GM23248 (cell line): ENCODE results near the gene OLA1. TPM values are rescaled to one million over a fixed set of nuclear protein-coding genes. Genes with fewer than 3 reads are reported as not detected.

Experiments
- DNase-seq: peaks from one replicate; pipeline ENCODE4 v3.0.0-alpha.2; 2015
- H2AFZ ChIP-seq: fragments of 200-600 bp; sonication (generic); 2 replicates; pipeline ENCODE4 v1.6.1; 2016; ENCODE audit warnings: antibody characterized with exemption
- H3F3A ChIP-seq: fragments of 200-600 bp; sonication (generic); 2 replicates; pipeline ENCODE4 v1.6.1; 2016; ENCODE audit warnings: mild to moderate bottlenecking, antibody characterized with exemption, mixed run types; ENCODE audit not compliant: insufficient read depth
- H3K27ac ChIP-seq: fragments of 200-600 bp; sonication (generic); 2 replicates; pipeline ENCODE4 v1.5.1; 2016; ENCODE audit warnings: mild to moderate bottlenecking
- H3K27me3 ChIP-seq: fragments of 200-600 bp; sonication (generic); replicated peaks from 2 replicates; pipeline ENCODE4 v1.6.1; 2016; ENCODE audit warnings: mild to moderate bottlenecking; ENCODE audit not compliant: insufficient read depth
- H3K36me3 ChIP-seq: fragments of 200-600 bp; sonication (generic); 2 replicates; pipeline ENCODE4 v1.6.1; 2016; ENCODE audit warnings: low read depth, mild to moderate bottlenecking
- H3K4me1 ChIP-seq: fragments of 200-600 bp; sonication (generic); 2 replicates; pipeline ENCODE4 v1.6.1; 2016; ENCODE audit warnings: mild to moderate bottlenecking; ENCODE audit not compliant: insufficient read depth
- H3K4me2 ChIP-seq: fragments of 200-600 bp; sonication (generic); one replicate; pipeline ENCODE4 v1.6.1; 2016; ENCODE audit warnings: mild to moderate bottlenecking; ENCODE audit not compliant: unreplicated experiment
- H3K4me3 ChIP-seq: fragments of 200-600 bp; sonication (generic); 2 replicates; pipeline ENCODE4 v1.5.1; 2016; ENCODE audit warnings: mild to moderate bottlenecking
- H3K79me2 ChIP-seq: fragments of 200-600 bp; sonication (generic); 2 replicates; pipeline ENCODE4 v1.6.1; 2016; ENCODE audit warnings: mild to moderate bottlenecking; ENCODE audit not compliant: insufficient read depth
- H3K9ac ChIP-seq: fragments of 200-600 bp; sonication (generic); 2 replicates; pipeline ENCODE4 v1.6.1; 2016; ENCODE audit warnings: mild to moderate bottlenecking
- H3K9me2 ChIP-seq: fragments of 200-600 bp; sonication (generic); 2 replicates; pipeline ENCODE4 v1.6.1; 2016; ENCODE audit warnings: mixed run types, mild to moderate bottlenecking, moderate library complexity; ENCODE audit not compliant: insufficient read depth
- H3K9me3 ChIP-seq: fragments of 200-600 bp; sonication (generic); one replicate; pipeline ENCODE4 v1.6.1; 2017; ENCODE audit warnings: low read depth
- H4K20me1 ChIP-seq: fragments of 200-600 bp; sonication (generic); 2 replicates; pipeline ENCODE4 v1.6.0; 2016; ENCODE audit not compliant: insufficient read depth
- EZH2 ChIP-seq: fragments of 200-600 bp; sonication (generic); IDR thresholded peaks from 2 replicates; pipeline ENCODE4 v1.6.1; 2018; ENCODE audit warnings: antibody characterized with exemption, mild to moderate bottlenecking; ENCODE audit not compliant: insufficient read depth, poor library complexity, severe bottlenecking
- EZH2phosphoT487 ChIP-seq: fragments of 200-600 bp; sonication (generic); IDR thresholded peaks from 2 replicates; pipeline ENCODE4 v1.6.1; 2018; ENCODE audit warnings: antibody characterized with exemption, moderate library complexity, mild to moderate bottlenecking, low read depth; ENCODE audit not compliant: insufficient read depth
- WGBS, 2 experiments: methylation state at CpG; one replicate each; pipeline ENCODE4 v1.1.6; 2015 to 2017; ENCODE audit warnings: low lambda C conversion rate in 2 of 2, low coverage in 1 of 2; ENCODE audit errors: missing lambda C conversion rate in 2 of 2; 5-methylcytosine and 5-hydroxymethylcytosine counted together
- in situ Hi-C: fragments of 300-500 bp; cut with MboI; formaldehyde crosslinking; loops from 2 replicates; pipeline ENCODE4 v1.15.0; 2020
- polyA plus RNA-seq: library from polyadenylated mRNA; unstranded; fragments of >200 nt; fragmentation: Nextera tagmentation; extraction: Ambion mirVana; gene quantifications from 2 replicates; pipeline ENCODE4 v1.2.1, GENCODE V29; 2016
- total RNA-seq: library from RNA; depleted of rRNA; stranded (reverse); fragments of >200 nt; shearing (Covaris generic); gene quantifications from 2 replicates; pipeline ENCODE4 v1.2.3, GENCODE V29; 2014

OLA1 gene
- total and polyA plus RNA-seq, 2 experiments from 2014 or later: 64.3 to 114 TPM

GRCh38 chr2:174142290-174142689, 106.0 kb downstream of the OLA1 start:
- H3K79me2 ChIP-seq: peaks cover 46% of the 10 kb centered on the region
- no peaks in the 10 kb centered on the region for H3F3A ChIP-seq
- 96 to 97% methylated on average over 2 of the region's 2 CpGs for WGBS, 2 experiments
- in situ Hi-C loops: no loop called here
- no peak overlapping the region for H3K9ac ChIP-seq
- H4K20me1 ChIP-seq: no peaks in the 10 kb centered on the region
- no peak overlapping the region for H2AFZ ChIP-seq
- H3K4me3 ChIP-seq: no peak overlapping the region
- H3K27me3 ChIP-seq: no peaks in the 10 kb centered on the region
- no peak overlapping the region for H3K27ac ChIP-seq
- TF ChIP-seq EZH2phosphoT487 (no peak), EZH2 (no peak)
- no peak for DNase-seq
- no peaks in the 10 kb centered on the region for H3K9me2 ChIP-seq
- no peak overlapping the region for H3K4me2 ChIP-seq
- H3K9me3 ChIP-seq: no peaks in the 10 kb centered on the region
- H3K4me1 ChIP-seq: no peaks in the 10 kb centered on the region
- H3K36me3 ChIP-seq: no peaks in the 10 kb centered on the region

- Histone ChIP-seq H3K4me3 (no peak overlapping the region), H3K4me1 (no peaks in the 10 kb centered on the region), H2AFZ (no peak overlapping the region), H3K9me2 (no peaks in the 10 kb centered on the region), H3K4me2 (no peak overlapping the region), H3K36me3 (0 out of 2 replicates have a peak, but pooled peaks cover 3% of the 10 kb centered on the region), H4K20me1 (no peaks in the 10 kb centered on the region), H3K9me3 (no peaks in the 10 kb centered on the region), H3K27ac (no peak overlapping the region), H3K27me3 (no peaks in the 10 kb centered on the region), H3F3A (no peaks in the 10 kb centered on the region), H3K79me2 (peaks cover 11% of the 10 kb centered on the region), H3K9ac (no peak overlapping the region)
- peak; percentile 7 for DNase-seq
- TF ChIP-seq EZH2 (no peak), EZH2phosphoT487 (no peak)
- in situ Hi-C loops: no loop called here
- 72 to 80% methylated on average over 4 of the region's 4 CpGs for WGBS, 2 experiments
Measured at GRCh38 chr2:174138161-174138560, 110.2 kb downstream of the OLA1 start.

GRCh38 chr2:174135981-174136380, 112.4 kb downstream of the OLA1 start:
- no peak overlapping the region for H3K4me2 ChIP-seq
- no peak overlapping the region for H3K27ac ChIP-seq
- no peaks in the 10 kb centered on the region for H4K20me1 ChIP-seq
- no peaks in the 10 kb centered on the region for H3K9me3 ChIP-seq
- 84 to 95% methylated on average over 3 of the region's 3 CpGs for WGBS, 2 experiments
- H3K4me1 ChIP-seq: no peaks in the 10 kb centered on the region
- no peak for TF ChIP-seq EZH2
- TF ChIP-seq EZH2phosphoT487: no peak
- H3K79me2 ChIP-seq: no peaks in the 10 kb centered on the region
- in situ Hi-C loops: no loop called here
- no peak overlapping the region for H2AFZ ChIP-seq
- no peak for DNase-seq
- H3F3A ChIP-seq: no peaks in the 10 kb centered on the region
- H3K4me3 ChIP-seq: no peak overlapping the region
- H3K9me2 ChIP-seq: peaks cover 4% of the 10 kb centered on the region; the same call in 1 of the 2 replicates
- 0 out of 2 replicates have a peak, but pooled peaks cover 3% of the 10 kb centered on the region for H3K36me3 ChIP-seq
- no peaks in the 10 kb centered on the region for H3K27me3 ChIP-seq
- H3K9ac ChIP-seq: no peak overlapping the region

- no peak overlapping the region for H2AFZ ChIP-seq
- 96 to 98% methylated on average over 4 of the region's 4 CpGs for WGBS, 2 experiments
- no peak overlapping the region for H3K4me2 ChIP-seq
- no peaks in the 10 kb centered on the region for H3K27me3 ChIP-seq
- in situ Hi-C loops: no loop called here
- peaks cover 17% of the 10 kb centered on the region for H3K4me1 ChIP-seq
- H3K9ac ChIP-seq: no peak overlapping the region
- H4K20me1 ChIP-seq: no peaks in the 10 kb centered on the region
- H3K9me3 ChIP-seq: no peaks in the 10 kb centered on the region
- H3K9me2 ChIP-seq: no peaks in the 10 kb centered on the region
- H3K27ac ChIP-seq: no peak overlapping the region
- H3K79me2 ChIP-seq: no peaks in the 10 kb centered on the region
- no peaks in the 10 kb centered on the region; the same call in 1 of the 2 replicates for H3K36me3 ChIP-seq
- DNase-seq: no peak
- H3K4me3 ChIP-seq: no peak overlapping the region
- peaks cover 13% of the 10 kb centered on the region for H3F3A ChIP-seq
- TF ChIP-seq EZH2phosphoT487 (no peak), EZH2 (no peak)
Measured at GRCh38 chr2:174125090-174125489, 123.2 kb downstream of the OLA1 start.

- no peaks in the 10 kb centered on the region for H3K27me3 ChIP-seq
- H3K9me3 ChIP-seq: no peaks in the 10 kb centered on the region
- H3K9ac ChIP-seq: no peak overlapping the region
- H3K9me2 ChIP-seq: no peaks in the 10 kb centered on the region
- in situ Hi-C loops: no loop called here
- H3K27ac ChIP-seq: no peak overlapping the region
- no peaks in the 10 kb centered on the region for H3K79me2 ChIP-seq
- no peak overlapping the region for H2AFZ ChIP-seq
- DNase-seq: no peak
- no peak overlapping the region for H3K4me3 ChIP-seq
- 38 to 46% methylated on average over 5 of the region's 5 CpGs for WGBS, 2 experiments
- H3K4me2 ChIP-seq: no peak overlapping the region
- peaks cover 18% of the 10 kb centered on the region for H3F3A ChIP-seq
- TF ChIP-seq EZH2 (no peak), EZH2phosphoT487 (no peak)
- H3K4me1 ChIP-seq: peaks cover 24% of the 10 kb centered on the region
- H4K20me1 ChIP-seq: no peaks in the 10 kb centered on the region
- no peaks in the 10 kb centered on the region; the same call in 1 of the 2 replicates for H3K36me3 ChIP-seq
Measured at GRCh38 chr2:174124181-174124580, 124.2 kb downstream of the OLA1 start.
